Endothelial cell of umbilical vein (primary cell): ENCODE data around the gene PRM3. TPM values are rescaled to one million over a fixed set of nuclear protein-coding genes. Genes with fewer than 3 reads are reported as not detected.

Experiments
- BruUV-seq: library from RNA; stranded (reverse); fragments of 400-500 nt; replicated peaks from 2 replicates; lab custom pipeline; 2021; lab: Mats Ljungman, UMichigan
- CTCF ChIA-PET: fragments of 300-600, 350-600 bp; sonication (Branson Sonifier 250); formaldehyde crosslinking; loops from one replicate; lab custom pipeline; 2021; ENCODE audit warnings: antibody characterized with exemption, inconsistent platforms; lab: Charles Lee
- POLR2A ChIA-PET: fragments of 300-600, 350-600 bp; sonication (Branson Sonifier 250); formaldehyde crosslinking; loops from one replicate; lab custom pipeline; 2021; ENCODE audit warnings: antibody characterized with exemption, inconsistent platforms; lab: Charles Lee
- DNase-seq: peaks from one replicate; pipeline ENCODE4 v3.0.0-alpha.2; 2011; ENCODE audit warnings: low read depth, low spot score
- FAIRE-seq: peaks from 2 replicates; lab custom pipeline; 2011; peaks lifted over from hg19 to GRCh38; lab: Jason Lieb, UNC
- H2AFZ ChIP-seq: 2 replicates; pipeline ENCODE4 v1.6.0; 2012; ENCODE audit warnings: low read depth, low read length, control low read depth, inconsistent platforms
- H3K27ac ChIP-seq: 2 replicates; pipeline ENCODE4 v1.5.1; 2011; ENCODE audit warnings: low read depth, mild to moderate bottlenecking, control low read depth, low read length, moderate library complexity; ENCODE audit not compliant: insufficient read depth
- H3K27me3 ChIP-seq, 2 experiments: 2 replicates each; pipeline versions ENCODE4 v1.6.0 to v1.6.1; 2011; ENCODE audit warnings: low read length in 2 of 2, mixed read lengths in 1 of 2; ENCODE audit not compliant: control insufficient read depth in 2 of 2, insufficient read depth in 2 of 2
- H3K36me3 ChIP-seq, 2 experiments: 2 replicates in 1 of 2; 3 replicates in 1 of 2; pipeline ENCODE4 v1.5.1; 2011; ENCODE audit warnings: low read length in 2 of 2, mild to moderate bottlenecking in 1 of 2, moderate library complexity in 1 of 2; ENCODE audit not compliant: control insufficient read depth in 2 of 2, insufficient read depth in 2 of 2; ENCODE audit errors: extremely low read depth in 1 of 2
- H3K4me1 ChIP-seq: 3 replicates; pipeline ENCODE4 v1.5.1; 2011; ENCODE audit warnings: mild to moderate bottlenecking, low read length; ENCODE audit not compliant: control insufficient read depth, insufficient read depth; ENCODE audit errors: extremely low read depth
- H3K4me2 ChIP-seq: 2 replicates; pipeline ENCODE4 v1.6.1; 2011; ENCODE audit warnings: low read length, control low read depth, mixed read lengths; ENCODE audit not compliant: insufficient read depth
- H3K4me3 ChIP-seq, 3 experiments: fragments of 200-600 bp in 1 of 3; sonication (generic), shearing (Covaris generic) in 1 of 3; replicated peaks in 1 of 3; 2 replicates each; pipeline ENCODE4 v1.5.1; 2011 to 2016; ENCODE audit warnings: control low read depth in 3 of 3, low read length in 3 of 3, mild to moderate bottlenecking in 2 of 3, inconsistent platforms in 1 of 3, low read depth in 1 of 3, moderate library complexity in 1 of 3; ENCODE audit not compliant: insufficient read depth in 1 of 3
- H3K79me2 ChIP-seq: 2 replicates; pipeline ENCODE4 v1.6.0; 2012; ENCODE audit warnings: low read length, inconsistent platforms; ENCODE audit not compliant: control insufficient read depth, insufficient read depth
- H3K9ac ChIP-seq: replicated peaks from 2 replicates; pipeline ENCODE3; 2011; ENCODE audit warnings: low read length, control low read depth; ENCODE audit not compliant: insufficient read depth; ENCODE audit errors: extremely low read depth
- H3K9me1 ChIP-seq: replicated peaks from 3 replicates; pipeline ENCODE4 v1.6.0; 2011; ENCODE audit warnings: mild to moderate bottlenecking, low read length; ENCODE audit not compliant: control insufficient read depth, insufficient read depth; ENCODE audit errors: extremely low read depth
- H3K9me3 ChIP-seq: replicated peaks from 2 replicates; pipeline ENCODE4 v1.5.1; 2012; ENCODE audit warnings: low read length, inconsistent platforms; ENCODE audit not compliant: control insufficient read depth, insufficient read depth
- H4K20me1 ChIP-seq: replicated peaks from 2 replicates; pipeline ENCODE3; 2011; ENCODE audit warnings: mild to moderate bottlenecking, low read length; ENCODE audit not compliant: control insufficient read depth, insufficient read depth; ENCODE audit errors: extremely low read depth
- CTCF ChIP-seq, 2 donors: IDR thresholded peaks; 1 replicate in 1 of 2; 2 replicates in 1 of 2; pipeline ENCODE4 v1.5.1; 2011; ENCODE audit warnings: low read length in 2 of 2, mild to moderate bottlenecking in 2 of 2, moderate library complexity in 2 of 2, control low read depth in 1 of 2, inconsistent platforms in 1 of 2, low read depth in 1 of 2; ENCODE audit not compliant: insufficient read depth in 1 of 2; ENCODE audit errors: extremely low read depth in 1 of 2
- EZH2 ChIP-seq: IDR thresholded peaks from 2 replicates; pipeline ENCODE4 v1.6.1; 2012; ENCODE audit warnings: borderline replicate concordance, low read depth, mild to moderate bottlenecking, moderate library complexity, low read length, inconsistent platforms; ENCODE audit not compliant: severe bottlenecking
- GATA2 ChIP-seq: IDR thresholded peaks from 2 replicates; pipeline ENCODE4 v1.7.0; 2011; ENCODE audit warnings: low read depth, mild to moderate bottlenecking, moderate library complexity, mixed read lengths, low read length; ENCODE audit not compliant: insufficient read length, insufficient read depth
- JUN ChIP-seq: IDR thresholded peaks from 2 replicates; pipeline ENCODE4 v1.6.1; 2011; ENCODE audit warnings: borderline replicate concordance, low read depth; ENCODE audit not compliant: insufficient read length, insufficient read depth
- dilution Hi-C: fragments of 300-500 bp; cut with MboI; formaldehyde crosslinking; loops from one replicate; pipeline ENCODE4 v1.15.0; 2019; ENCODE audit warnings: low sequenced_read_pairs; ENCODE audit not compliant: extremely low pct_ligation_motif_present
- intact Hi-C: fragments of 100-400 bp; cut with micrococcal nuclease; formaldehyde crosslinking; loops from one replicate; pipeline ENCODE4 v1.10.0; 2022
- polyA plus RNA-seq, 4 experiments: library from polyadenylated mRNA; depleted of rRNA in 3 of 4; stranded (reverse) in 3 of 4; unstranded in 1 of 4; fragments of >200 nt; gene quantifications; 2 replicates each; pipeline versions ENCODE4 v1.2.1 to v1.2.3, GENCODE V29; 2011 to 2012; ENCODE audit warnings: missing spikeins in 1 of 4
- total RNA-seq: library from RNA; stranded (reverse); gene quantifications from 2 replicates; pipeline ENCODE4 v1.2.3, GENCODE V29; 2021

PRM3 gene
- total and polyA plus RNA-seq, 2 donors (not counting 3 experiments of a cell fraction or from before 2014, with no cell fraction given) = not detected

DNA sequence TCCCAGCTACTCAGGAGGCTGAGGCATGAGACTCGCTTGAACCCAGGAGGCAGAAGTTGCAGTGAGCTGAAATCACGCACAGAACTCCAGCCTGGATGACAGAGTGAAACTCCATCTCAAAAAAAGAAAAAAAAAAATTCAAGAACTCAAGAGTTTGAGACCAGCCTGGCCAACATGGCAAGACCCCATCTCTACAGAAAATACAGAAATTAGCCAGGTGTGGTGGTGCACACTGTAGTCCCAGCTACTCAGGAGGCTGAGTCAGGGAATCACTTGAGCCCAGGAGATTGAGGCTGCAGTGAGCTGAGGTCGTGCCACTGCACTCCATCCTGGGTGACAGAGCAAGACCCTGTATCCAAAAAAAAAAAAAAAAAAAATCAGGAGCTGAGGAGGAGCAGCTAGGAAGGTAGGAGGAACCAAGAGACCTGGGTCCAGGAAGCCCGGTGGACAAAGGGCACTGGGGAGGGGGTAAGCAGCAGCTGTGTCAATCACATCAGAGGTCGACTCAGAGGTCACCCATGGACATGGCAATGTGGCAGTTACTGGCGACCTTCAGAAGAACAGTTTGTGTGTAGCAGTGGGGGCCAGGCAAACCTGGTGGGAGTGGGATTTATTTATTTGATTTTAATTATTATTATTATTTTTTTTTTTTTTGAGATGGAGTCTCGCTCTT is 18.8 kb upstream of the PRM3 start:
- Histone ChIP-seq H2AFZ (no peak overlapping the region), H3K9me3 (no peaks in the 10 kb centered on the region), H4K20me1 (no peaks in the 10 kb centered on the region), H3K36me3 (no peaks in the 10 kb centered on the region), H3K27me3 (peaks cover 0 to 3% of the 10 kb centered on the region in 2 experiments), H3K4me2 (no peak overlapping the region), H3K4me1 (no peaks in the 10 kb centered on the region), H3K4me3 (no peak overlapping the region), H3K9ac (no peak overlapping the region), H3K27ac (no peak overlapping the region), H3K9me1 (no peaks in the 10 kb centered on the region), H3K79me2 (no peaks in the 10 kb centered on the region)
- TF ChIP-seq JUN (no peak), GATA2 (no peak), CTCF (IDR thresholded peaks at IDR 0.05; ENCODE audit: extremely low read depth in 1 of 2, insufficient read depth in 1 of 2, low read depth in 1 of 2, low read length in 2 of 2) (no peak), EZH2 (no peak)
- peak; percentile 33 for FAIRE-seq
- ChIA-PET POLR2A (interaction anchor here (0.6 kb wide), 1 partner anchor 87 kb away, joined by 3 read pairs; no protein-coding TSS in a partner anchor), CTCF (interaction anchor here (1.0 to 1.3 kb wide), 2 partner anchors 23 to 41 kb away, joined by 3 read pairs; partner anchors contain the start of gene TNP2)
- DNase-seq = no peak
- dilution Hi-C loops = no loop called here
- intact Hi-C loops = no loop called here
- no TSS peak for BruUV-seq
